DMS79 (cell line): ENCODE results near the gene FOXK2.
"Not testable (repeated sequence)": the region's sequence is repeated elsewhere in the genome, so short reads cannot be mapped to it uniquely, and the experiment has no call there.

Experiments used
- DNase-seq: peaks from one replicate; lab custom pipeline; 2025; lab: John Stamatoyannopoulos, UW

The FOXK2 gene

DNA sequence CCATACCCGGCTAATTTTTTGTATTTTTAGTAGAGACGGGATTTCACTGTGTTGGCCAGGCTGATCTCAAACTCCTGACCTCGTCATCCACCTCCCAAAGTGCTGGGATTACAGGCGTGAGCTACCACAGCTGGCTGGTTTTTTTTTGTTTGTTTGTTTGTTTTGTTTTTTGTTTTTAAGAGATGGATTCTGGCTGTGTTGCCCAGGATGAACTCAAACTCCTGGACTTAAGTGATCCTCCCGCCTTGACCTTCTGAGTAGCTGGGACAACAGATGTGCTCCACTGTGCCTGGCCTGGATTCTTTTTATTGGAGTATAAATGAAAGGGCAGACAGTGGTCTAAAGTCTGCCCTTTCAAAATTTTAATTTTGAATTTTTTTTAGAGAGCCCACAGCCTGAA, 44.7 kb downstream of the FOXK2 start:
- no peak for DNase-seq

GRCh38 chr17:82565551-82565950, 46.0 kb downstream of the FOXK2 start:
- no peak for DNase-seq

- DNase-seq = no peak
These were observed 46.8 kb downstream of the FOXK2 start for GRCh38 chr17:82566129-82566960.

GRCh38 chr17:82567286-82567685, 47.8 kb downstream of the FOXK2 start:
- DNase-seq = no peak

- no peak for DNase-seq
These were observed 49.5 kb downstream of the FOXK2 start for GRCh38 chr17:82568997-82569393.

DNA sequence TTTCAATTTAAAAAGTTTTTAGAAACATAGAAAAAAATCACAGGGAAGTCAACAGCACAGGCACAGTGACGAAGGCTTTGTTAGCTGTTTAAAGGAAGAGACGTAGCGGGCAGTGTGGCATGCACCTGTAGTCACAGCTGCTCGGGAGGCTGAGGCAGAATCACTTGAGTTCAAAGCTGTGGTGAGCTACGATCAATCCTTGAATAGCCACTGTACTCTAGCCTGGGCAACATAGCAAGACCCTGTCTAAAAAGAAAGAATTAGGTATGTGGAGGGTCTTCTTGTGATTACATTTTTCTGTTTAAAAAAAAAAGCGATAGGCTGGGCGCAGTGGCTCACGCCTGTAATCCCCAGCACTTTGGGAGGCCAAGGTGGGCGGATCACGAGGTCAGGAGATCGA, 50.1 kb downstream of the FOXK2 start:
- no peak for DNase-seq

DNA sequence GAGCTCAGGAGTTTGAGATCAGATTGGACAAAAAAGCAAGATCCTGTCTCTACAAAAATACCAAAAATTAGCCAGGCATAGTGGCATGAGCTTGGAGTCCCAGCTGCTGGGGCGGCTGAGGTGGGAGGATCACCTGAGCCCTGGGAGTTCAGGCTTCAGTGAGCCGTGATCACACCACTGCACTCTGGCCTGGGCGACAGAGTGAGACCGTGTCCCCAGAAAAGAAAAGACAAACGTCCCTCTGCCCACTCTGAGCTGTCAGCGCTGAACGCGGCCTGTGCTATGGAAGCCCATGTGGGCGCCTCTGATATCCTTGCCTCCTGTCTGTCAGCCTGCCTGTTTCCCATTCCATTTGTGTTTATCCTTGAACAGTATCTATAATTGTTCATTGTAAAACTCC, 50.7 kb downstream of the FOXK2 start:
- no peak for DNase-seq

GRCh38 chr17:82571855-82572254, 52.3 kb downstream of the FOXK2 start:
- no peak for DNase-seq

GRCh38 chr17:82574041-82574440, 54.5 kb downstream of the FOXK2 start:
- no peak for DNase-seq

DNA sequence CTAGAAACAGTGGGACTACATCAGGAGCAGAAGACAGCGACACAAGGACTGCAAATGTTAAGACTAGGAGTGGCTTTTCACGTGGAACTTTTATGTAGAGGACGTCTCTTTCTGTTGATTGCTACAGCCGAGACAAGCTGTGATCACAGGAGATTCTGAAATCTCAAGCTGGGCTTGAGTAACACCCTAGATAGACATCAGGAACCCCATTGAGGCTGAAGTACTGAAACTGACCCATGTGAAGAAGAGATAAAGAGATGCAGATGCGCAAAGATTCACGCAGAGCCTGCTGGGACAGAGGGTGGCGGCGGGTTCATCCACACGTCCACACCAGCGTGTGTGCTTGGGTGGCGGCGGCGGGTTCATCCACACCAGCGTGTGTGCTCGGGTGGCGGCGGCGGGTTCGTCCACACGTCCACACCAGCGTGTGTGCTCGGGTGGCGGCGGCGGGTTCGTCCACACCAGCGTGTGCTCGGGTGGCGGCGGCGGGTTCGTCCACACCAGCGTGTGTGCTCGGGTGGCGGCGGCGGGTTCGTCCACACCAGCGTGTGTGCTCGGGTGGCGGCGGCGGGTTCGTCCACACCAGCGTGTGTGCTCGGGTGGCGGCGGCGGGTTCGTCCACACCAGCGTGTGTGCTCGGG, 56.2 kb downstream of the FOXK2 start:
- not testable (repeated sequence) for DNase-seq

- DNase-seq = no peak
These were observed 57.8 kb downstream of the FOXK2 start for GRCh38 chr17:82577300-82577699.

- DNase-seq = not testable (repeated sequence)
These were observed 60.4 kb downstream of the FOXK2 start for GRCh38 chr17:82579969-82580368.

GRCh38 chr17:82582213-82582612, 62.7 kb downstream of the FOXK2 start:
- DNase-seq = no peak

GRCh38 chr17:82582709-82583108, 63.2 kb downstream of the FOXK2 start:
- no peak for DNase-seq

DNA sequence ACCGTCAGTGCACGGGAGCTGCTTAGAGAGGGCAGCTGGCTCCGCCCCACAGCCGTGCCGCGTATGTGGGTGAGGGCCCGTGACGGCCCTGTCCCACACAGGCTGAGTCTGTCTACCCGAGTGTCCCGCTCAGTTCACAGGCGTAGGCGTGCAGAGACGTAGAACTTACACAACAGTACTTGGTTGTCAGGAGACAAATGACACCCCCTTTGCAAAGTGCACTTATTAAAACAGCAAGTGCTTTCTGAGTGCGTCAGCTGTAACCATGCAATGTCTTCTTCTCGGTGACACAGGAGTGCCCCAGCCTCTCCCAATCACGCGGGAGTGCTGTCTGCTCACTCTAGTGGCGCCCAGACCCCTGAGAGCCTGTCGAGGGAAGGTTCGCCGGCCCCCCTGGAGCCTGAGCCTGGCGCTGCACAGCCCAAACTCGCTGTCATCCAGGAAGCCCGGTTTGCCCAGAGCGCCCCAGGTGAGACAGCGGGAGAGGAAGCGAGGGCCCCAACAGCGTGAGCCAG, 64.2 kb downstream of the FOXK2 start:
- no peak for DNase-seq

DNA sequence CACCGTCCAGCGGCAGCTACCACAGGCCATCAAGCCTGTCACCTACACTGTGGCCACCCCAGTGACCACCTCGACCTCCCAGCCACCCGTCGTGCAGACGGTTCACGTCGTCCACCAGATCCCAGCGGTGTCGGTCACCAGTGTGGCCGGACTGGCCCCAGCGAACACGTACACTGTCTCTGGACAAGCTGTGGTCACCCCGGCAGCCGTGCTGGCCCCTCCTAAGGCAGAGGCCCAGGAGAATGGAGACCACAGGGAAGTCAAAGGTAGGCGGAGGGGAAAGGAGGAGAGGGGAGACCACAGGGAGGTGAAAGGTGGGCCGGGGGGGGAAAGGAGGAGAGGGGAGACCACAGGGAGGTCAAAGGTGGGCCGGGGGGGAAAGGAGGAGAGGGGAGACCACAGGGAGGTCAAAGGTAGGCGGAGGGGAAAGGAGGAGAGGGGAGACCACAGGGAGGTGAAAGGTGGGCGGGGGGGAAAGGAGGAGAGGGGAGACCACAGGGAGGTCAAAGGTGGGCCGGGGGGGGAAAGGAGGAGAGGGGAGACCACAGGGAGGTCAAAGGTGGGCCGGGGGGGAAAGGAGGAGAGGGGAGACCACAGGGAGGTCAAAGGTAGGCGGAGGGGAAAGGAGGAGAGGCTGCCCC, 66.5 kb downstream of the FOXK2 start:
- DNase-seq = not testable (repeated sequence)

DNA sequence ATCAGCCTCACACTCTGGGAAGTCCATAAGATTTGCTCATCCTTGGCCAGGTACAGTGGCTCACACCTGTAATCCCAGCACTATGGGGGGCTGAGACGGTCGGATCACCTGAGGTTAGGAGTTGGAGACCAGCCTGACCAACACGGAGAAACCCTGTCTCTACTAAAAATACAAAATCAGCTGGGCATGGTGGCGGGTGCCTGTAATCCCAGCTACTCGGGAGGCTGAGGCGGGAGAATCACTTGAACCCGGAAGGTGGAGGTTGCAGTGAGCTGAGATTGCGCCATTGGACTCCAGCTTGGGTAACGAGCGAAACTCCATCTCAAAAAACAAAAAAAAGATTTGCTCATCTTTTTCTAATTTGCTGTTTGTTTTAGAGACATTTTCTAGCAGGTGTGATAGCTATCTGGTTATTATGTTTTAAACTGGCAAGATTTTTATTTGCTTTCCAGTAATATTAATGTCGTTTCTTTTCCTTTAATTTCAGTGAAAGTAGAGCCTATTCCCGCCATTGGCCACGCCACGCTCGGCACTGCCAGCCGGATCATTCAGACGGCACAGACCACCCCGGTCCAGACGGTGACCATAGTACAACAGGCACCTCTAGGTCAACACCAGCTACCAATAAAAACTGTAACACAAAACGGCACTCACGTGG, 67.2 kb downstream of the FOXK2 start:
- no peak for DNase-seq

- DNase-seq = no peak
These were observed 67.9 kb downstream of the FOXK2 start for GRCh38 chr17:82587234-82588086.

DNA sequence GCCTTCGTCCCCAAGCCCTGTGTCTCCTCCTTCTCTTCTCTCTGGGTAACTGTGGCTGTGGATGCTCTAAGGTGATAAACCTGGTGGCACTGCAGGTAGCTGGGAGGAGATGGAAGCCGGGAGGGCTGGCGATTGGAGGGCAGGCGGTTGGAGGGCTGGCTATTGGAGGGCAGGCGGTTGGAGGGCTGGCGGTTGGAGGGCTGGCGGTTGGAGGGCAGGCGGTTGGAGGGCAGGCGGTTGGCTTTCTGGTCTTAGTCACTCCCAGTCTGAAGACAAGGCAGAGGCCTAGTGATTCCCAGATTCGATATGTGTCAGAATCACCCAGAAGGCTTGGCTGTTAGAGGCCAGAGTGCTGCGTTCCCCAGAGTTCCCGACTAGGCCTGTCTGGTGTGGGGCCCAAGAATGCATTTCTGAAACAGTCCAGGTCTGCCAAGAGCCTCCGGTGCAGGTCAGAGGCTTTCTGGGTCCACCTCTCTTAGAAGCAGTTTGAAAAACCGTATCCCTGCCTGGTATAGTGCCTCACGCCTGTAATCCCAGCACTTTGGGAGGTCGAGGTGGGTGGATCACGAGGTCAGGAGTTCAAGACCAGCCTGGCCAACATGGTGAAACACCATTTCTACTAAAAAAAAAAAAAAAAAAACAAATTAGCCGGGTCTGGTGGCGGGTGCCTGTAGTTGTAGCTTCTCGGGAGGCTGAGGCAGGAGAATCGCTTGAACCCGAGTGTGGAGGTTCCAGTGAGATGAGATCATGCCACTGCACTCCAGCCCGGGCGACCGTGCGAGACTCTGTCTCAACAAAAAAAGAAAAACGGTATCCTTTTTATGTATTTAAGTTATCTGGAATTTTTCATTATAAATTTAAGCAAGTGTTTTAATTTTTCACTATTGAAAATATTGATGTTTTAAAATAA, 69.0 kb downstream of the FOXK2 start:
- DNase-seq = no peak

- no peak for DNase-seq
These were observed 70.3 kb downstream of the FOXK2 start for GRCh38 chr17:82589851-82590180.
